AG09309 (cell line): Measurements from ENCODE around the gene PLD3.

Experiments used
- DNase-seq: peaks from one replicate; pipeline ENCODE4 v3.0.0-alpha.2; 2010; ENCODE audit warnings: low read depth
- H3K4me3 ChIP-seq: 2 replicates; pipeline ENCODE4 v1.5.1; 2011; ENCODE audit warnings: mild to moderate bottlenecking, low read depth, low read length, moderate library complexity; ENCODE audit not compliant: control insufficient read depth
- CTCF ChIP-seq: IDR thresholded peaks from 2 replicates; pipeline ENCODE4 v1.5.1; 2011; ENCODE audit warnings: mild to moderate bottlenecking, low read depth, low read length, inconsistent platforms; ENCODE audit not compliant: insufficient read depth, control insufficient read depth; ENCODE audit errors: missing control alignments

Gene PLD3

GRCh38 chr19:40394816-40395210, 46.3 kb downstream of the PLD3 start:
- TF ChIP-seq CTCF, result no peak

DNA sequence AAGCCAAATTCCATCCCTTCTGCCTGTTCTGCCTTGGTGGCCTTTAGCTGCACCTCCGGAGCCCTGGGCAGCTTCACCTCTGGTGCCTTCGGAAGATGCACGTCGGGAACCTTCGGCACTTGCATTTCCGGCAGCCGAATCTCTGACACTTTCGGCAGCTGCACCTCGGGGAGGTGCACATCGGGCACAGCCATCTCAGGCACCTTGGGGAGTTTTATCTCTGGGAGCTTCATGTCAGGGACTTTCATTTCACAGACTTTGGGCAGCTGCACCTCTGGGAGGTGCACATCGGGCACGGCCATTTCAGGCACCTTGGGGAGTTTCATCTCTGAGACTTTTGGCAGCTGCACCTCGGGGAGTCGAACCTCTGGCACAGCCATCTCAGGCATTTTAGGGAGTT, 47.5 kb downstream of the PLD3 start:
- DNase-seq, result no peak
- H3K4me3 ChIP-seq, result no peak overlapping the region
- no peak for TF ChIP-seq CTCF

More at GRCh38 chr19:40394816-40395210, 46.3 kb downstream of the PLD3 start:
- no peak for DNase-seq
- H3K4me3 ChIP-seq, result no peak overlapping the region

DNA sequence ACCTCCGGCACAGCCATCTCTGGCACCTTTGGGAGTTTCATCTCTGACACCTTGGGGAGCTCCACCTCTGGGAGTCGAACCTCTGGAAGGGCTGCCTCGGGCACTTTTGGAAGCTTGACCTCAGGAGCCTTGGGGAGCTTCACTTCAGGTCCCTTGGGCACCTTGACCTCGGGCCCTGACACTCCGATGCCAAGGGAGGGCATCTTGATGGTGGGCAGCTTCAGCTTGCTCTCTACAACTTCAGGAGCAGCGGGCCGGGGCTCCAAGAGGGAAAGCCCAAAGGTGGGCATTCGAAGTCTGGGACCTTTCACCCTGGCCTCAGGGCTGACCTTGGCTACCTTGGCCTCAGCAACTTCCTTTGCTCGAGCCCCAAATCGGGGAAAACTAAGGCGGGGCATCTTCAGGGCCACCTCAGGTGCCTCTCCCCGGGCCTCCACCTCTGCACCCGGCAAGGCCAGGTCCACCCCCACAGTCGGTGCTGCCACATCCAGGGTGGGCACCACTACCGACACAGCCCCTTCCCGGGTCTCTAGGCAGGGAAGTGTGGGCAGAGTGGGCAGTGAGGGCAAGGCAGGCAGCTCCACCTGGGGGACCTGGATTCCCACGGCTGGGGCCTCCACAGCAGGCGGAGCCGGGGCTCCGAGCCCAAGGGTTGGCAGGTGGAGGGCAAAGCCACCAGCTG, 48.5 kb downstream of the PLD3 start:
- no peak overlapping the region for H3K4me3 ChIP-seq
- TF ChIP-seq CTCF, result no peak
- no peak for DNase-seq

- no peak for DNase-seq
Observed at GRCh38 chr19:40397568-40397906, 49.0 kb downstream of the PLD3 start.

GRCh38 chr19:40398417-40399131, 50.1 kb downstream of the PLD3 start:
- H3K4me3 ChIP-seq, result no peak overlapping the region
- TF ChIP-seq CTCF, result no peak
- DNase-seq, result no peak

More at GRCh38 chr19:40397568-40397906, 49.0 kb downstream of the PLD3 start:
- H3K4me3 ChIP-seq, result no peak overlapping the region
- no peak for TF ChIP-seq CTCF

DNA sequence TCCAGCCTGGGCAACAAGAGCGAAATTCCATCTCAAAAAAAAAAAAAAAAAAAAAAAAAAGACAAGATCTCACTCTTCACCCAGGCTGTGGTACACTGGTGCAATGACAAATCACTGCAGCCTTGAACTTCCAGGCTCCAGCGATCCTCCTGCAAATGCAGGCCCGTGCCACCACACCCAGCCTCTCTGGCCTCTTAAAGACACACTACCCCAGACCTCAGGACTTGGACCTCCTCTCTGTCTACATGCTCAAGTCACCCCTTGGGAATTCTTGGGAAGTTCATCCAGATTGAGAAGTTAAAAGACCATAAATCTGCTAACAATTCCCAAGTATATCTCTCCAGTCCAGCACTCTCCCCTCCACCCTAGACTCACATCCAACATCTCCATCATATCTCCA, 52.1 kb downstream of the PLD3 start:
- no peak for DNase-seq
- no peak for TF ChIP-seq CTCF
- no peak overlapping the region for H3K4me3 ChIP-seq
